Suprapubic skin (tissue), 4 donors: ENCODE data around the gene PLA2G6.

ENCODE experiments used
- EP300 ChIP-seq: sonication (generic); formaldehyde crosslinking; IDR thresholded peaks from one replicate; pipeline ENCODE4 v1.6.1; 2017; ENCODE audit warnings: antibody characterized with exemption
- POLR2A ChIP-seq, 2 donors: fragments of 450-650 bp; IDR thresholded peaks; one replicate each; pipeline ENCODE4 v1.6.1; 2017; ENCODE audit warnings: antibody characterized with exemption in 2 of 2, mild to moderate bottlenecking in 2 of 2, moderate library complexity in 2 of 2
- POLR2AphosphoS5 ChIP-seq, 3 donors: sonication (generic); formaldehyde crosslinking; IDR thresholded peaks; one replicate each; pipeline ENCODE4 v1.6.1; 2017; ENCODE audit warnings: antibody characterized with exemption in 3 of 3
- TF ChIP-seq, protein P1 (sequence below), 2 donors: fragments of 200-600 bp in 1 of 2; fragments of 450-650 bp in 1 of 2; sonication (generic) in 1 of 2; IDR thresholded peaks; one replicate each; pipeline ENCODE4 v1.5.1; 2016 to 2019; ENCODE audit warnings: antibody characterized with exemption in 2 of 2, mild to moderate bottlenecking in 1 of 2, moderate library complexity in 1 of 2

DNA sequence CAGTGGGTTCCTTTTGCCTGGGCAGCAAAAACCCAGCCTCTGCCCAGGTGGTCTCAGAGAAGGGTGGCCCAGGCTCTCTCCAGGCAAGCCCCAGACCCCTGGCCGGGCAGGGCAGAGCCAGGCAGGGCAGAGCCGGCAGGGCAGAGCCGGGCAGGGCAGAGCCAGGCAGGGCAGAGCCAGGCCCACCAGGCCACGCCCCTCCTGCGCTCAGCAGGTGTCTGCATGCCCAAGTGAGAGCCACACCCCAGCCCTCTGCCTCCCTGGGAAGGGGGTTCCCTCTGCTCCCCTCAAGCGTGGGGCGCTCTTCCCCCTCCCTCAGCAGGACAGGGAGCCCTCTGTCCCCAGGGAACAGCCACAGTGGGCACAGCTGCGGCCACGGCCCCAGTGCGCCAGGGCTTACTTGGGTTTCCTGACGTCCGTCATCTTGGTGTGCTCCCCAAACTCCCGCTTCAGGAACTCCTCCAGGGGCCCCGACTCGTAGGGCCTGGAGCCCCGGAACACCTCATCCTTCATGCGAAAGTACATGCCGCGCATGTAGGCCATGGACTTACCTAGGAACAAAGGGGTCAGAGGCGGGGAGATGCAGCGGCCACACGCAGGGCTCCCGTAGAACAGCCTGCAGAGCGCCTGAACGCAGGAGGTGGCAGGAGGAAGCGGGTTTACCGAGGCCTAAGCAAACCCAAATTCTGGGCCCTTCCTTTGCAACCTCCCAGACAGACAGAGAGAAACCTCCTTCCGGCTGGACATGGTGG is 61.1 kb downstream of the PLA2G6 start:
- TF ChIP-seq, protein P1, sequence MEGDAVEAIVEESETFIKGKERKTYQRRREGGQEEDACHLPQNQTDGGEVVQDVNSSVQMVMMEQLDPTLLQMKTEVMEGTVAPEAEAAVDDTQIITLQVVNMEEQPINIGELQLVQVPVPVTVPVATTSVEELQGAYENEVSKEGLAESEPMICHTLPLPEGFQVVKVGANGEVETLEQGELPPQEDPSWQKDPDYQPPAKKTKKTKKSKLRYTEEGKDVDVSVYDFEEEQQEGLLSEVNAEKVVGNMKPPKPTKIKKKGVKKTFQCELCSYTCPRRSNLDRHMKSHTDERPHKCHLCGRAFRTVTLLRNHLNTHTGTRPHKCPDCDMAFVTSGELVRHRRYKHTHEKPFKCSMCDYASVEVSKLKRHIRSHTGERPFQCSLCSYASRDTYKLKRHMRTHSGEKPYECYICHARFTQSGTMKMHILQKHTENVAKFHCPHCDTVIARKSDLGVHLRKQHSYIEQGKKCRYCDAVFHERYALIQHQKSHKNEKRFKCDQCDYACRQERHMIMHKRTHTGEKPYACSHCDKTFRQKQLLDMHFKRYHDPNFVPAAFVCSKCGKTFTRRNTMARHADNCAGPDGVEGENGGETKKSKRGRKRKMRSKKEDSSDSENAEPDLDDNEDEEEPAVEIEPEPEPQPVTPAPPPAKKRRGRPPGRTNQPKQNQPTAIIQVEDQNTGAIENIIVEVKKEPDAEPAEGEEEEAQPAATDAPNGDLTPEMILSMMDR (IDR thresholded peaks at IDR 0.05) = no peak
- no peak for TF ChIP-seq EP300
- no peak for TF ChIP-seq POLR2AphosphoS5 (IDR thresholded peaks at IDR 0.05)
- TF ChIP-seq POLR2A (IDR thresholded peaks at IDR 0.05) = no peak
